Rectal smooth muscle tissue (tissue), 1 donor: ENCODE results near the gene SCMH1.

Experiments
- H3K27ac ChIP-seq: one replicate; pipeline ENCODE4 v1.7.0; 2013; ENCODE audit warnings: low read depth, low read length, inconsistent platforms
- H3K27me3 ChIP-seq: one replicate; pipeline ENCODE4 v1.7.0; 2013; ENCODE audit warnings: low read length; ENCODE audit not compliant: control insufficient read depth, insufficient read depth
- H3K36me3 ChIP-seq: one replicate; pipeline ENCODE4 v1.7.0; 2013; ENCODE audit warnings: low read length; ENCODE audit not compliant: control insufficient read depth, insufficient read depth
- H3K4me1 ChIP-seq: one replicate; pipeline ENCODE4 v1.7.0; 2013; ENCODE audit warnings: low read length; ENCODE audit not compliant: control insufficient read depth, insufficient read depth
- H3K4me3 ChIP-seq: one replicate; pipeline ENCODE4 v1.7.0; 2013; ENCODE audit warnings: low read length
- H3K9ac ChIP-seq: one replicate; pipeline ENCODE4 v1.7.0; 2013; ENCODE audit warnings: low read length

Gene SCMH1

GRCh38 chr1:40979241-40980067, 262.7 kb downstream of the SCMH1 start, which contains the start of gene CTPS1:
CTPS1 (plus strand) TSS chr1:40979696; CDS start chr1:40983291, 3,595 bp downstream.
- Histone ChIP-seq H3K4me3 (peak within 1 kb of the TSS; percentile 97), H3K9ac (peak within 1 kb of the TSS; percentile 91), H3K27ac (peak within 1 kb of the TSS; percentile 98), H3K4me1 (peaks cover 27% of the 10 kb centered on the region), H3K27me3 (no peaks in the 10 kb centered on the region), H3K36me3 (no peaks in the 10 kb centered on the region)

GRCh38 chr1:40978886-40979240, 263.2 kb downstream of the SCMH1 start:
- H3K9ac ChIP-seq = no peak overlapping the region
- H3K27me3 ChIP-seq = no peaks in the 10 kb centered on the region
- no peaks in the 10 kb centered on the region for H3K36me3 ChIP-seq
- peaks cover 26% of the 10 kb centered on the region for H3K4me1 ChIP-seq
- peak overlapping the region; percentile 98 for H3K27ac ChIP-seq
- H3K4me3 ChIP-seq = peak overlapping the region; percentile 97

- H3K9ac ChIP-seq = no peak overlapping the region
- no peak overlapping the region for H3K27ac ChIP-seq
- no peaks in the 10 kb centered on the region for H3K36me3 ChIP-seq
- no peak overlapping the region for H3K4me3 ChIP-seq
- no peaks in the 10 kb centered on the region for H3K27me3 ChIP-seq
- H3K4me1 ChIP-seq = peaks cover 20% of the 10 kb centered on the region
Measured at GRCh38 chr1:40977716-40978115, 264.4 kb downstream of the SCMH1 start.
